Fibroblast of villous mesenchyme (primary cell): Measurements from ENCODE around the gene MEIS3. TPM values are rescaled to one million over a fixed set of nuclear protein-coding genes. Genes with fewer than 3 reads are reported as not detected.

Experiments
- DNase-seq: peaks from one replicate; pipeline ENCODE4 v3.0.0-alpha.2; 2010; ENCODE audit warnings: low read depth
- H3K4me3 ChIP-seq: 2 replicates; pipeline ENCODE4 v1.5.1; 2011; ENCODE audit warnings: low read depth, mild to moderate bottlenecking, low read length
- total RNA-seq: library from RNA; depleted of rRNA; stranded (reverse); fragments of >200 nt; gene quantifications from 2 replicates; pipeline ENCODE4 v1.2.3, GENCODE V29; 2012
- TF ChIP-seq, protein P1 (sequence below): IDR thresholded peaks from 2 replicates; pipeline ENCODE4 v1.5.1; 2012; ENCODE audit warnings: low read depth, mild to moderate bottlenecking, low read length; ENCODE audit not compliant: insufficient read depth

Gene MEIS3
- total RNA-seq, 1 donor, result 38.0 TPM

DNA sequence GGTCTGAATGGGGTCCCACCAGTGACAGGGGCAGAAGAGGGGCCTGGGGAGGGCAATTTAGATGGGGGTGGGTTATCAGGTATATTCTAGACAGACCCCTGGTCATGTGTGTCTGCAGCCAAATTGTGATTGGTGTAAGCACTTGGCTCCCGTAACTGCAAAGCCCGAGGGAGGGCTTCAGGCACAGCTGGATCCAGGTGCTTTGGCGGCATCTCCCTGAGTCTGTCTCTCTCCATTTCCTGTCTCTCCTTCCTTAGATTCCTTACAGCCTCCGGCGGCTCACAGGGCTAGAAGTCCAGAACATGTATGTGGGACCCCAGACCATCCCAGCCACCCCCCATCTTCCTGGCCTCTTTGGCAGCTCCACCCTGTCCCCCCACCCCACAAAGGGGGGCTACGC is 38.8 kb downstream of the MEIS3 start:
- DNase-seq, result no peak
- TF ChIP-seq, protein P1, sequence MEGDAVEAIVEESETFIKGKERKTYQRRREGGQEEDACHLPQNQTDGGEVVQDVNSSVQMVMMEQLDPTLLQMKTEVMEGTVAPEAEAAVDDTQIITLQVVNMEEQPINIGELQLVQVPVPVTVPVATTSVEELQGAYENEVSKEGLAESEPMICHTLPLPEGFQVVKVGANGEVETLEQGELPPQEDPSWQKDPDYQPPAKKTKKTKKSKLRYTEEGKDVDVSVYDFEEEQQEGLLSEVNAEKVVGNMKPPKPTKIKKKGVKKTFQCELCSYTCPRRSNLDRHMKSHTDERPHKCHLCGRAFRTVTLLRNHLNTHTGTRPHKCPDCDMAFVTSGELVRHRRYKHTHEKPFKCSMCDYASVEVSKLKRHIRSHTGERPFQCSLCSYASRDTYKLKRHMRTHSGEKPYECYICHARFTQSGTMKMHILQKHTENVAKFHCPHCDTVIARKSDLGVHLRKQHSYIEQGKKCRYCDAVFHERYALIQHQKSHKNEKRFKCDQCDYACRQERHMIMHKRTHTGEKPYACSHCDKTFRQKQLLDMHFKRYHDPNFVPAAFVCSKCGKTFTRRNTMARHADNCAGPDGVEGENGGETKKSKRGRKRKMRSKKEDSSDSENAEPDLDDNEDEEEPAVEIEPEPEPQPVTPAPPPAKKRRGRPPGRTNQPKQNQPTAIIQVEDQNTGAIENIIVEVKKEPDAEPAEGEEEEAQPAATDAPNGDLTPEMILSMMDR, result no peak
- no peak overlapping the region for H3K4me3 ChIP-seq

DNA sequence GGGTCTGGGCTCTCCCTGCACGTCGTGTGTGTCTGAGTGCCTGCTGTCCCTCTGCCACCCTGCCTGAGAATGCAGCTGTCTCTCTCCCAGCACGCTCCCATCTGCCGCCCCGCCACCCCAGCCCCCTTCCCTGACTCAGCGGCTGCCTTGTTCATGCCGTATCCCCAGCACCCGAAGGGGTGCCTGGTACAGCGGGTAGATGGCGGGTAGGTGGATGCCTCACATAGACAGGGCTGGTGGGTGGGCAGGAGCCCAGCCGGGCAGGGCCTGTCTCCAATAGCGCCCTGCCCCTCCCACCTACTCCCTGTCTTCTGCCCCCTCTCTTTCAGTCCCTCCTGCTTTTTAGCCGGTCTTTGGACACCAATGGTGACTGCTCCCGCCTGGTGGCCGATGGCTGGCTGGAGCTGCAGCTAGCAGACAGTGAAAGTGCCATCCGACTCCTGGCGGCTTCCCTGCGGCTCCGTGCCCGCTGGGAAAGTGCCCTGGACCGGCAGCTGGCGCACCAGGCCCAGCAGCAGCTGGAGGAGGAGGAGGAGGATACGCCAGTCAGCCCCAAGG is 39.9 kb downstream of the MEIS3 start:
- TF ChIP-seq, protein P1, result no peak
- no peak for DNase-seq
- H3K4me3 ChIP-seq, result no peak overlapping the region

DNA sequence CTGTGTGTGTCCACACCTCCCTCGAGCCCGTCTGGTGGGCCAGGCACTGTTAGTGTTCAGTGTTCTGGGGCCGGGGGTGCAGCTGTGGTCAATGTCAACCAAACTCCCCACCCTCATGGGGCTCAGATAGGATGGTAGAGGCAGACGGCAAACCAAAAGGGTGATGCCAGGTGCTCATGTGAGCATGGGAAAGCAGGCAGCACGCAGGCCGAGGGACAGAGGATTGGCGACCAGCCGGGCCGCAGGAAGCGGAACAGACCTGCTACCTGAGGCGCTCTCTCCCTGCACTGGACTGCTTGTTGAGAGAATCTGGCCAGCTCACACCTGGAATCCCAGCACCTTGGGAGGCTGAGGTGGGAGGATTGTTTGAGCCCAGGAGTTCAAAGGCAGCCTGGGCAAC is 41.1 kb downstream of the MEIS3 start:
- TF ChIP-seq, protein P1, result no peak
- DNase-seq, result no peak
- H3K4me3 ChIP-seq, result no peak overlapping the region

DNA sequence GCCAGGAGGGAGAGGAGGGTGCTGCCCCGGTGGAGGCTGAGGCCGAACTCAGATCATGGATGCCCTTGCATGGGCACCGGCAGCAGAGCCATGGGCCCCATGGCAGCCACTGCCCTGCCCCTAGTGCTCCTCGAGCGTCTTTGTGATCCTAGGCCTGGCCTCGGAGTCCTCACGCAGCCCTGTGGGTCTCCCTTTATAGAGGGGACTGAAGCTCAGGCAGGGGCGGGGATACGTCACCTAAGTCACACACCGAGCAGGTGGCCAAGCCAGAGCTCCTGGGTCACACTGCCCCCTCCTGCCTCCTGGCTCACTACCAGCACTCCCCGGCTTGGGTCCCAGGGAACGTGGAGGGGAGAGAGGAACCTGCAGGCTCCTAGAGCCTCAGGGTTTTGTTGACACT is 41.5 kb downstream of the MEIS3 start:
- H3K4me3 ChIP-seq, result no peak overlapping the region
- DNase-seq, result no peak
- TF ChIP-seq, protein P1, result no peak

DNA sequence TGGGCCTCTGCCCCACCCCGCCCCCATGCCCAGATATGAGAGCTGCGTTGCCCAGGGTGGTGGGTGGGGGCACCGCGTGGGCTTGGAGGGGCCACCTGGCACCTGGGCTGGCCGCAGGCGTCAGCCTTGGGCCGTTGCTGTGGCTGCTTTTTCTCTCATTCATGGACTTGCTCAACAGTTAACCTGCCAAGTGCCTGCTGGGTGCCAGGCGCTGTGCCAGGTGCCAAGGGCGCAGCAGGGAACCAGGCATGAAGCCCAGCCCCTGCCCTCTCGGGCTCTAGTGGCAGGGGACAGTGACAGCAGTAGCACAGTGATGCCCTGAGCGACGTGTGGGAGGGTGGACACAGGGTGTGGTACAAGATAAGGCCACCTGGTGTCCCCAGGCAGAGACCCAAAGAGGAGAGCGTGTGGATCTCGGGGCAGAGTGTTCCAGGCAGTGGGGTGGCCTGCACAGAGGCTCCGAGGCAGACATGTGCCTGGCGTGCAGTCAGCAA is 42.1 kb downstream of the MEIS3 start:
- TF ChIP-seq, protein P1, result no peak
- no peak overlapping the region for H3K4me3 ChIP-seq
- DNase-seq, result no peak

DNA sequence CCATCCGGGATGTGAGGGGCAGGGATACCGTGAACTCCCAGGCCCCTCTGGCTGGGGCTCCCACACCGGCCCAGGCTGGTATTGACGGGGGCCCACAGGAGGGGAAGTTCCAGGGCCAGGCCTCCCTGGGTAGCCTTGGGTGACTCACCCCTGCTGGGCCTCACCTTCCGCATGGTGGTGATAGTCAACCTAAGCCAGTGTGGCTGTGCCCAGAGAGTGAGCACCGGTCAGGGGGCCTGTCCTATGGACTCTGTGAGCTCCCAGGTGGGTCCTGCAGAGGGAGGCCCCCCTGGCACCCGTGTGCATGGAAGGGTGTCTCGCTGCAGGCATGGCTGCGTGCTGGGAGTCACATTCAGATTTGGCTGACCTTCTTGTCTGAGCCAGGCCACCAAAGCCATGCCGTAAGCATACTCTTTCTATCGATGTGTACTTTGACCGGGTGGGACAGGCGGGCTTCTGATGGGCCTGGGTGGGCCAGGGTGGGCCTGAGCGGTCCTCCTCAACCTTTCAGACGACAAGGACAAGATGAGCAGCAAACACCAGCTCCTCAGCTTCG is 42.7 kb downstream of the MEIS3 start:
- H3K4me3 ChIP-seq, result no peak overlapping the region
- TF ChIP-seq, protein P1, result no peak
- DNase-seq, result no peak
